NCI-H2081 treated with DMSO at 0.1 percent for 48 hours (cell line): ENCODE measurements around the gene MRPL38.
A peak's percentile ranks its signal among the peaks of the same experiment; 100 is the strongest.

Experiments
- DNase-seq: peaks from one replicate; lab custom pipeline; 2025; lab: John Stamatoyannopoulos, UW

The MRPL38 gene

GRCh38 chr17:75919611-75920010, 14.9 kb upstream of the MRPL38 start:
- DNase-seq, result no peak

GRCh38 chr17:75917917-75918445, 13.3 kb upstream of the MRPL38 start:
- DNase-seq, result no peak

GRCh38 chr17:75917141-75917916, 12.6 kb upstream of the MRPL38 start:
- no peak for DNase-seq

GRCh38 chr17:75915268-75915667, 10.6 kb upstream of the MRPL38 start:
- DNase-seq, result no peak

GRCh38 chr17:75914643-75915267, 10.1 kb upstream of the MRPL38 start:
- no peak for DNase-seq

GRCh38 chr17:75913537-75914210, 9.0 kb upstream of the MRPL38 start:
- DNase-seq, result no peak

GRCh38 chr17:75910699-75911098, 6.0 kb upstream of the MRPL38 start:
- peak; percentile 39 for DNase-seq

- DNase-seq, result peak; percentile 92
Measured at GRCh38 chr17:75909812-75910274, 5.2 kb upstream of the MRPL38 start.

GRCh38 chr17:75909051-75909811, 4.5 kb upstream of the MRPL38 start:
- peak; percentile 97 for DNase-seq

- no peak for DNase-seq
Measured at GRCh38 chr17:75908201-75908600, 3.5 kb upstream of the MRPL38 start.

- no peak for DNase-seq
Measured at GRCh38 chr17:75906143-75906884, 1.6 kb upstream of the MRPL38 start.

- DNase-seq, result no peak
Measured at GRCh38 chr17:75902406-75902805, 2.3 kb downstream of the MRPL38 start.

GRCh38 chr17:75901727-75902126, 3.0 kb downstream of the MRPL38 start:
- no peak for DNase-seq

- no peak for DNase-seq
Measured at GRCh38 chr17:75900691-75901533, 3.8 kb downstream of the MRPL38 start.

GRCh38 chr17:75899767-75900468, 4.8 kb downstream of the MRPL38 start:
- no peak for DNase-seq

GRCh38 chr17:75899353-75899752, 5.3 kb downstream of the MRPL38 start:
- DNase-seq, result no peak

GRCh38 chr17:75898791-75899190, 5.9 kb downstream of the MRPL38 start:
- no peak for DNase-seq

GRCh38 chr17:75898065-75898464, 6.6 kb downstream of the MRPL38 start:
- DNase-seq, result no peak

- no peak for DNase-seq
Measured at GRCh38 chr17:75897160-75898019, 7.3 kb downstream of the MRPL38 start.
